Heart right ventricle (tissue), 16 donors: ENCODE results near the gene PMM2. TPM values are rescaled to one million over a fixed set of nuclear protein-coding genes. Genes with fewer than 3 reads are reported as not detected.

Experiments used
- ATAC-seq, 8 donors: fragments of 200-7000 bp; cut with Tn5 transposase; one replicate each; pipeline ENCODE4 v1.9.1; 2020; ENCODE audit warnings: mild to moderate bottlenecking in 8 of 8, moderate library complexity in 8 of 8, moderate number of reproducible peaks in 1 of 8
- DNase-seq, 2 donors: peaks; one replicate each; pipeline ENCODE4 v3.0.0-alpha.2; 2020
- H3K27ac ChIP-seq, 10 donors: fragments of 200-600 bp; sonication (generic) in 2 of 10; one replicate each; pipeline versions ENCODE4 v1.5.0 to v1.8.0; 2020 to 2022; ENCODE audit warnings: mild to moderate bottlenecking in 3 of 10
- H3K27me3 ChIP-seq, 7 donors: fragments of 200-600 bp; one replicate each; pipeline ENCODE4 v1.8.0; 2021 to 2022; ENCODE audit warnings: mild to moderate bottlenecking in 2 of 7
- H3K36me3 ChIP-seq, 9 donors: fragments of 200-600 bp; sonication (generic) in 1 of 9; one replicate each; pipeline versions ENCODE4 v1.5.0 to v1.8.0; 2020 to 2022; ENCODE audit warnings: mild to moderate bottlenecking in 2 of 9
- H3K4me1 ChIP-seq, 9 donors: fragments of 200-600 bp; sonication (generic) in 1 of 9; one replicate each; pipeline versions ENCODE4 v1.5.0 to v1.8.0; 2020 to 2022; ENCODE audit warnings: mild to moderate bottlenecking in 4 of 9
- H3K4me3 ChIP-seq, 10 donors: fragments of 200-600 bp; sonication (generic) in 2 of 10; one replicate each; pipeline versions ENCODE4 v1.5.0 to v1.8.0; 2020 to 2022; ENCODE audit warnings: mild to moderate bottlenecking in 7 of 10, moderate library complexity in 2 of 10
- H3K9me3 ChIP-seq, 11 donors: fragments of 200-600 bp in 10 of 11; sonication (generic) in 2 of 11; one replicate each; pipeline versions ENCODE4 v1.5.0 to v1.8.0; 2013 to 2022; ENCODE audit warnings: mild to moderate bottlenecking in 2 of 11, control low read depth in 1 of 11, moderate library complexity in 1 of 11
- CTCF ChIP-seq, 9 donors: fragments of 200-600 bp; sonication (generic) in 2 of 9; IDR thresholded peaks; one replicate each; pipeline versions ENCODE4 v1.5.0 to v1.8.0; 2021 to 2022; ENCODE audit warnings: antibody characterized with exemption in 9 of 9, mild to moderate bottlenecking in 5 of 9, moderate library complexity in 1 of 9
- WGBS, 2 donors: extraction: QIAGEN DNeasy Blood & Tissue Kit; methylation state at CpG; one replicate each; pipeline ENCODE4 v1.1.7; 2013; ENCODE audit warnings: inconsistent platforms in 1 of 2; 5-methylcytosine and 5-hydroxymethylcytosine counted together
- intact Hi-C, 10 donors: fragments of 100-400 bp; cut with DNase I; formaldehyde crosslinking; loops; one replicate each; pipeline versions ENCODE4 v1.11.1 to v1.14.2; 2022
- polyA plus RNA-seq, 2 donors: library from polyadenylated mRNA; stranded (reverse); fragments of 200-250 nt; gene quantifications; one replicate each; pipeline ENCODE4 v1.2.3, GENCODE V29; 2013
- total RNA-seq, 10 donors: library from RNA; stranded (reverse); fragmentation: NEBNext Ultra II Directional in 3 of 10; extraction: Animal tissue kit (Norgen Biotek cat#: 25700) in 3 of 10; gene quantifications; one replicate each; pipeline versions ENCODE4 v1.2.1 to v1.2.4, GENCODE V29; 2021 to 2023
- donor health status: Arrhythmogenic right ventricular cardiomyopathy.
- donor health status: ischemic (EF 13 %, LVEDD 7.1; RV severe dilation, severe dysfunction).
- donor health status: healthy with polysubstance abuse.
- donor health status: DM: no; HTN: yes; CAD: no.
- donor health status: DM: no; HTN: no; CAD: no.
- donor health status: ischemic (EF 25% LVEDD 6.9; RV normal size, moderate dysfunction).
- donor health status: ischemic (EF 25% LVEDD 5.7; RV mildly dilated, moderate dysfunction).
- donor health status: healthy.
- donor health status: DM: yes; HTN: yes; CAD: no.
- donor health status: Ischemic cardiomyopathy.
- donor health status: ischemic (EF 35%, LVEDD 5.7; RV mildly dilated, moderate dysfunction).
- donor health status: nonischemic (EF 11% LVEDD 7.7; RV severe dilation, severe dysfunction).
- donor health status: DM: yes; HTN: yes; CAD: no.
- donor health status: PGD.
- donor health status: ischemic (EF 29% LVEDD 5.4; RV normal size, mild dysfunction).
- donor health status: nonischemic (EF 23%, LVEDD 6.1; RV moderate dilation, normal function).

Gene PMM2
- total and polyA plus RNA-seq, 12 donors: 9.4 to 25.9 (median 13.9) TPM

- TF ChIP-seq CTCF (IDR thresholded peaks at IDR 0.05): no peak
- intact Hi-C loops: loop anchor here in 1 of 10 donors (2.0 kb wide), 1 partner anchor 69 kb away; no protein-coding TSS in a partner anchor
- DNase-seq: no peak
- WGBS, 2 donors: 73% methylated on average over 9 of the region's 9 CpGs
- Histone ChIP-seq H3K27ac (no peak overlapping the region), H3K36me3 (peaks cover 0 to 13% (median 0%) of the 10 kb centered on the region in 9 donors), H3K4me1 (peaks cover 0 to 14% (median 6%) of the 10 kb centered on the region in 9 donors), H3K9me3 (no peaks in the 10 kb centered on the region), H3K4me3 (no peak overlapping the region), H3K27me3 (no peaks in the 10 kb centered on the region)
- no peak for ATAC-seq
Measured at GRCh38 chr16:8753416-8754054, 44.1 kb upstream of the PMM2 start.

DNA sequence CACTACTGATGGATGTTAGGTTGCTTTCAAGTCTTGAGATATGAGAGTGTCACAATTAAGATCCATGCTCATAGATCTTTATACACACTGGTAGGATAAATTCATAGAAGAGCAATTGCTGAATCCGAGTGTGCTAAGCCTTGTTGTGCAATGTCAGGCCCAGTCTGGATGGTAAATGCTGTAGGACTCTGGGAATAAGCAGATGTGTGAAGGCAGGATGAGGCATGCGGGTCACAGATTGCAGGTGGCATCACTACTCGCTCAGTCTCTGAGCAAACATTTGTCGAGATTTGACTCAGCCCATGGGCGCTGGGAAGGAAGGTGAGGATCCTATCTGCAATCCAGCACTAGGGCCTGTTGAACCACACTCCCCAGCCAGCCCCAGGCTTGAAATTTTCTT lies 40.9 kb upstream of the PMM2 start:
- no peak overlapping the region for H3K4me3 ChIP-seq
- no peak for ATAC-seq
- no peak overlapping the region for H3K27ac ChIP-seq
- no peak for TF ChIP-seq CTCF (IDR thresholded peaks at IDR 0.05)
- no peak for DNase-seq
- intact Hi-C loops: no loop called here
- 96 to 97% methylated on average over 5 of the region's 5 CpGs for WGBS, 2 donors
- H3K4me1 ChIP-seq: peaks cover 0 to 10% (median 2%) of the 10 kb centered on the region in 9 donors
- no peaks in the 10 kb centered on the region for H3K27me3 ChIP-seq
- H3K36me3 ChIP-seq: peaks cover 0 to 20% (median 0%) of the 10 kb centered on the region in 9 donors
- no peaks in the 10 kb centered on the region for H3K9me3 ChIP-seq

- WGBS, 2 donors: 91 to 92% methylated on average over 6 of the region's 6 CpGs
- H3K4me1 ChIP-seq: no peaks in the 10 kb centered on the region
- H3K27me3 ChIP-seq: no peaks in the 10 kb centered on the region
- no peaks in the 10 kb centered on the region for H3K9me3 ChIP-seq
- H3K27ac ChIP-seq: no peak overlapping the region
- H3K4me3 ChIP-seq: no peak overlapping the region
- peaks cover 0 to 20% (median 0%) of the 10 kb centered on the region in 9 donors for H3K36me3 ChIP-seq
- intact Hi-C loops: no loop called here
- no peak for TF ChIP-seq CTCF (IDR thresholded peaks at IDR 0.05)
- ATAC-seq: no peak
- no peak for DNase-seq
Measured at GRCh38 chr16:8758022-8758421, 39.6 kb upstream of the PMM2 start.

GRCh38 chr16:8760021-8760420 lies 37.6 kb upstream of the PMM2 start:
- H3K4me1 ChIP-seq: no peaks in the 10 kb centered on the region
- no peak for ATAC-seq
- H3K9me3 ChIP-seq: no peaks in the 10 kb centered on the region
- H3K36me3 ChIP-seq: peaks cover 0 to 29% (median 0%) of the 10 kb centered on the region in 9 donors
- no peaks in the 10 kb centered on the region for H3K27me3 ChIP-seq
- intact Hi-C loops: no loop called here
- WGBS, 2 donors: 86 to 89% methylated on average over 10 of the region's 10 CpGs
- no peak for DNase-seq
- H3K4me3 ChIP-seq: no peak overlapping the region
- TF ChIP-seq CTCF (IDR thresholded peaks at IDR 0.05): no peak
- H3K27ac ChIP-seq: no peak overlapping the region
